Measurements from ENCODE around the gene MB.

DNA sequence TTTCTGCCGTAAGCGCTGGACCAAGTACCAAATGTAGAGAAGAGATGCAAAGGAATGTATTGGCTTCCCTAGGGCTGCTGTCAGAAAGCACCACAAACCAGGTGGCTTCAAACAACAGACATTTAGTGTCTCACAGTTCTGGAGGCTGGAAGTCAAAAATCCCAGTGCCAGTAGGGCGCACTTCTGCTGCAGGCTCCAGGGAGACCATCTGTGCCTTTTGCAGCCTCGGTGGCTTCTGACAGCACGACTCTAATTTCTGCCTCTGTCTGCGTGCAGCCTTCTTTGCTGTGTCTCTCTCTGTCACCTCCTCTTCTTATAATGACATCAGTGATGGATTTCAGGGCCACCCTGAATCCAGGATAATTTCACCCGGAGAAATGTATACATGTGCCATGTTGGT is 34.0 kb upstream of the MB start:
- TF ChIP-seq POLR2AphosphoS5 (IDR thresholded peaks at IDR 0.05): no peak
- no peak for TF ChIP-seq CTCF (IDR thresholded peaks at IDR 0.05)

All from breast epithelium (tissue), 3 donors.